ENCODE measurements around the gene MDFI.

GRCh38 chr6:41598670-41599014 lies 39.6 kb upstream of the MDFI start:
- TF ChIP-seq EZH2 (IDR thresholded peaks at IDR 0.05; ENCODE audit: borderline replicate concordance, insufficient read depth, low read length, poor library complexity, severe bottlenecking) (no peak), TAF1 (IDR thresholded peaks at IDR 0.05; ENCODE audit: low read depth) (no peak), CTCF (IDR thresholded peaks at IDR 0.05; ENCODE audit: poor library complexity, severe bottlenecking) (no peak)

Data from neural cell (in vitro differentiated cells).